ENCODE data around the gene COASY.

- TF ChIP-seq EZH2phosphoT487 (IDR thresholded peaks at IDR 0.05; ENCODE audit: low read length) (no peak), CTCF (IDR thresholded peaks at IDR 0.05; ENCODE audit: low read length) (0 out of 2 replicates have a peak, but pooled peaks have one; percentile 3)
Observed at GRCh38 chr17:42563143-42563509, 1.2 kb downstream of the COASY start.
